HEK293 (cell line): ENCODE measurements around the gene BRCA1.

Experiments used
- HOXC10 ChIP-seq: sonication (generic); formaldehyde crosslinking; IDR thresholded peaks from 2 replicates; pipeline ENCODE4 v1.8.1; 2023; ENCODE audit warnings: mild to moderate bottlenecking, missing genetic modification reagents
- KLF16 ChIP-seq: fragments of 450-650 bp; formaldehyde crosslinking; IDR thresholded peaks from 2 replicates; pipeline ENCODE4 v1.5.1; 2017; ENCODE audit warnings: missing biosample characterization, missing genetic modification characterization
- YY1 ChIP-seq: fragments of 450-650 bp; formaldehyde crosslinking; IDR thresholded peaks from 2 replicates; pipeline ENCODE4 v1.5.1; 2018; ENCODE audit warnings: missing biosample characterization, missing genetic modification characterization
- ZBTB48 ChIP-seq: fragments of 450-650 bp; formaldehyde crosslinking; IDR thresholded peaks from 2 replicates; pipeline ENCODE4 v1.5.1; 2016; ENCODE audit warnings: missing biosample characterization, missing genetic modification characterization
- ZNF112 ChIP-seq: fragments of 450-650 bp; formaldehyde crosslinking; IDR thresholded peaks from 2 replicates; pipeline ENCODE4 v1.5.0; 2017; ENCODE audit warnings: missing biosample characterization, missing genetic modification characterization
- ZNF146 ChIP-seq: fragments of 450-650 bp; formaldehyde crosslinking; IDR thresholded peaks from 2 replicates; pipeline ENCODE4 v1.5.1; 2016; ENCODE audit warnings: missing biosample characterization, missing genetic modification characterization
- ZNF514 ChIP-seq: fragments of 450-650 bp; formaldehyde crosslinking; IDR thresholded peaks from 2 replicates; pipeline ENCODE4 v1.5.1; 2016; ENCODE audit warnings: missing biosample characterization, missing genetic modification characterization
- ZNF529 ChIP-seq: fragments of 450-650 bp; formaldehyde crosslinking; IDR thresholded peaks from 2 replicates; pipeline ENCODE4 v1.5.1; 2017; ENCODE audit warnings: missing genetic modification characterization, missing biosample characterization; ENCODE audit not compliant: insufficient replicate concordance
- ZNF626 ChIP-seq: fragments of 450-650 bp; sonication (Bioruptor Pico); formaldehyde crosslinking; IDR thresholded peaks from 2 replicates; pipeline ENCODE4 v1.5.1; 2018; ENCODE audit warnings: missing biosample characterization, missing genetic modification characterization, inconsistent platforms
- TF ChIP-seq, protein P1 (sequence below): fragments of 450-650 bp; formaldehyde crosslinking; IDR thresholded peaks from 2 replicates; pipeline ENCODE4 v1.5.1; 2016; ENCODE audit warnings: missing biosample characterization, missing genetic modification characterization
- TF ChIP-seq, protein P2 (sequence below): fragments of 450-650 bp; formaldehyde crosslinking; IDR thresholded peaks from 2 replicates; pipeline ENCODE4 v1.5.1; 2016; ENCODE audit warnings: missing biosample characterization, missing genetic modification characterization
- TF ChIP-seq, protein P3 (sequence below): fragments of 450-650 bp; formaldehyde crosslinking; IDR thresholded peaks from 2 replicates; pipeline ENCODE4 v1.5.1; 2016; ENCODE audit warnings: missing biosample characterization, missing genetic modification characterization

DNA sequence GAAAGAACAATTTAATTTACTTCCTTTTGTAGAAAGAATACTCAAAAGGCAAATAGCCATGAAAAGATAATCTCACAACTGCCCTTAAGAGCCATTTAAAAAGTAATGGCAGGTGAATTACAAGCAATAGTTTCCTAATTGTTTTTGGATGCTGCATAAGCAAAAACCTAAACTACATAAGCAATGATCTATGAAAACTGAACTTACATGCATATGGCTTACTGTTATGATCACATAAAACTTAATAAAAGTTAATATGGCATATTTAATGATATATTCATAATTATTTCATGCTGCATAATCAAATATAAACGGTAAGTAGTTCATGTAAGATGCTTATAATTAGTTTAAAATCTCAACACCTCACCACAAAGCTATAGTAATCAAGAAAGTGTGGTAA, 18.6 kb downstream of the BRCA1 start:
- TF ChIP-seq, protein P1, sequence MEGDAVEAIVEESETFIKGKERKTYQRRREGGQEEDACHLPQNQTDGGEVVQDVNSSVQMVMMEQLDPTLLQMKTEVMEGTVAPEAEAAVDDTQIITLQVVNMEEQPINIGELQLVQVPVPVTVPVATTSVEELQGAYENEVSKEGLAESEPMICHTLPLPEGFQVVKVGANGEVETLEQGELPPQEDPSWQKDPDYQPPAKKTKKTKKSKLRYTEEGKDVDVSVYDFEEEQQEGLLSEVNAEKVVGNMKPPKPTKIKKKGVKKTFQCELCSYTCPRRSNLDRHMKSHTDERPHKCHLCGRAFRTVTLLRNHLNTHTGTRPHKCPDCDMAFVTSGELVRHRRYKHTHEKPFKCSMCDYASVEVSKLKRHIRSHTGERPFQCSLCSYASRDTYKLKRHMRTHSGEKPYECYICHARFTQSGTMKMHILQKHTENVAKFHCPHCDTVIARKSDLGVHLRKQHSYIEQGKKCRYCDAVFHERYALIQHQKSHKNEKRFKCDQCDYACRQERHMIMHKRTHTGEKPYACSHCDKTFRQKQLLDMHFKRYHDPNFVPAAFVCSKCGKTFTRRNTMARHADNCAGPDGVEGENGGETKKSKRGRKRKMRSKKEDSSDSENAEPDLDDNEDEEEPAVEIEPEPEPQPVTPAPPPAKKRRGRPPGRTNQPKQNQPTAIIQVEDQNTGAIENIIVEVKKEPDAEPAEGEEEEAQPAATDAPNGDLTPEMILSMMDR (tag by site-specific recombination), result no peak
- TF ChIP-seq ZNF626 (no peak), HOXC10 (CRISPR knock-in tag) (no peak), ZBTB48 (no peak), ZNF112 (tag by site-specific recombination) (no peak), ZNF529 (no peak), ZNF514 (tag by site-specific recombination) (no peak), YY1 (tag by site-specific recombination) (no peak), ZNF146 (tag by site-specific recombination) (no peak), KLF16 (tag by site-specific recombination) (no peak)
- TF ChIP-seq, protein P2, sequence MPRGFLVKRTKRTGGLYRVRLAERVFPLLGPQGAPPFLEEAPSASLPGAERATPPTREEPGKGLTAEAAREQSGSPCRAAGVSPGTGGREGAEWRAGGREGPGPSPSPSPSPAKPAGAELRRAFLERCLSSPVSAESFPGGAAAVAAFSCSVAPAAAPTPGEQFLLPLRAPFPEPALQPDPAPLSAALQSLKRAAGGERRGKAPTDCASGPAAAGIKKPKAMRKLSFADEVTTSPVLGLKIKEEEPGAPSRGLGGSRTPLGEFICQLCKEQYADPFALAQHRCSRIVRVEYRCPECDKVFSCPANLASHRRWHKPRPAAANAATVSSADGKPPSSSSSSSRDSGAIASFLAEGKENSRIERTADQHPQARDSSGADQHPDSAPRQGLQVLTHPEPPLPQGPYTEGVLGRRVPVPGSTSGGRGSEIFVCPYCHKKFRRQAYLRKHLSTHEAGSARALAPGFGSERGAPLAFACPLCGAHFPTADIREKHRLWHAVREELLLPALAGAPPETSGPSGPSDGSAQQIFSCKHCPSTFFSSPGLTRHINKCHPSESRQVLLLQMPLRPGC (tag by site-specific recombination), result no peak
- TF ChIP-seq, protein P3, sequence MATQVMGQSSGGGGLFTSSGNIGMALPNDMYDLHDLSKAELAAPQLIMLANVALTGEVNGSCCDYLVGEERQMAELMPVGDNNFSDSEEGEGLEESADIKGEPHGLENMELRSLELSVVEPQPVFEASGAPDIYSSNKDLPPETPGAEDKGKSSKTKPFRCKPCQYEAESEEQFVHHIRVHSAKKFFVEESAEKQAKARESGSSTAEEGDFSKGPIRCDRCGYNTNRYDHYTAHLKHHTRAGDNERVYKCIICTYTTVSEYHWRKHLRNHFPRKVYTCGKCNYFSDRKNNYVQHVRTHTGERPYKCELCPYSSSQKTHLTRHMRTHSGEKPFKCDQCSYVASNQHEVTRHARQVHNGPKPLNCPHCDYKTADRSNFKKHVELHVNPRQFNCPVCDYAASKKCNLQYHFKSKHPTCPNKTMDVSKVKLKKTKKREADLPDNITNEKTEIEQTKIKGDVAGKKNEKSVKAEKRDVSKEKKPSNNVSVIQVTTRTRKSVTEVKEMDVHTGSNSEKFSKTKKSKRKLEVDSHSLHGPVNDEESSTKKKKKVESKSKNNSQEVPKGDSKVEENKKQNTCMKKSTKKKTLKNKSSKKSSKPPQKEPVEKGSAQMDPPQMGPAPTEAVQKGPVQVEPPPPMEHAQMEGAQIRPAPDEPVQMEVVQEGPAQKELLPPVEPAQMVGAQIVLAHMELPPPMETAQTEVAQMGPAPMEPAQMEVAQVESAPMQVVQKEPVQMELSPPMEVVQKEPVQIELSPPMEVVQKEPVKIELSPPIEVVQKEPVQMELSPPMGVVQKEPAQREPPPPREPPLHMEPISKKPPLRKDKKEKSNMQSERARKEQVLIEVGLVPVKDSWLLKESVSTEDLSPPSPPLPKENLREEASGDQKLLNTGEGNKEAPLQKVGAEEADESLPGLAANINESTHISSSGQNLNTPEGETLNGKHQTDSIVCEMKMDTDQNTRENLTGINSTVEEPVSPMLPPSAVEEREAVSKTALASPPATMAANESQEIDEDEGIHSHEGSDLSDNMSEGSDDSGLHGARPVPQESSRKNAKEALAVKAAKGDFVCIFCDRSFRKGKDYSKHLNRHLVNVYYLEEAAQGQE, result no peak
